H1 (cell line): ENCODE data around the gene ZNF419. TPM values are rescaled to one million over a fixed set of nuclear protein-coding genes. Genes with fewer than 3 reads are reported as not detected.

Experiments used
- CEBPB ChIP-seq: IDR thresholded peaks from 2 replicates; pipeline ENCODE4 v1.6.1; 2012; ENCODE audit warnings: low read depth, low read length
- JUND ChIP-seq: IDR thresholded peaks from 2 replicates; pipeline ENCODE4 v1.6.1; 2011; ENCODE audit warnings: mild to moderate bottlenecking, improper control_type of control experiment, low read length
- RNF2 ChIP-seq: fragments of 200-900, 300-1000 bp; sonication (generic); IDR thresholded peaks from 2 replicates; pipeline ENCODE4 v1.7.1; 2016; ENCODE audit warnings: borderline replicate concordance, low read depth, mild to moderate bottlenecking, antibody characterized with exemption, low read length; ENCODE audit not compliant: poor library complexity, severe bottlenecking; ENCODE audit errors: missing control alignments
- SRF ChIP-seq: IDR thresholded peaks from 2 replicates; pipeline ENCODE4 v1.6.1; 2011; ENCODE audit warnings: mild to moderate bottlenecking, low read depth, low read length, moderate library complexity
- TBP ChIP-seq: IDR thresholded peaks from 2 replicates; pipeline ENCODE4 v1.6.1; 2011; ENCODE audit warnings: low read depth, low read length, improper control_type of control experiment
- polyA plus RNA-seq, 7 experiments: library from polyadenylated mRNA; depleted of rRNA in 3 of 7; stranded (reverse) in 5 of 7; unstranded in 2 of 7; fragments of >200 nt in 5 of 7; fragments of 200-250 nt in 2 of 7; gene quantifications; 1 replicate in 5 of 7; 2 replicates in 1 of 7; 4 replicates in 1 of 7; pipeline versions ENCODE4 v1.2.1 to v1.2.3, GENCODE V29; 2011 to 2013; ENCODE audit warnings: missing spikeins in 2 of 7, mixed read lengths in 2 of 7
- total RNA-seq: library from RNA; stranded (reverse); fragmentation: NEBNext Ultra II Directional; extraction: Animal tissue kit (Norgen Biotek cat#: 25700); gene quantifications from 2 replicates; pipeline ENCODE4 v1.2.1, GENCODE V29; 2021
- TF ChIP-seq, protein P1 (sequence below): fragments of 300-600 bp; sonication (generic); IDR thresholded peaks from 2 replicates; pipeline ENCODE4 v1.7.1; 2012; ENCODE audit warnings: low read length, moderate library complexity, mild to moderate bottlenecking, inconsistent platforms; ENCODE audit not compliant: insufficient replicate concordance
- TF ChIP-seq, protein P2 (sequence below), 3 experiments: IDR thresholded peaks; 1 replicate in 2 of 3; 2 replicates in 1 of 3; pipeline versions ENCODE4 v1.5.1 to v1.6.1; 2011; ENCODE audit warnings: low read length in 3 of 3, mild to moderate bottlenecking in 3 of 3, inconsistent platforms in 2 of 3, low read depth in 1 of 3, moderate library complexity in 1 of 3; ENCODE audit not compliant: insufficient read depth in 1 of 3; ENCODE audit errors: control extremely low read depth in 1 of 3
- TF ChIP-seq, protein P3 (sequence below): IDR thresholded peaks from 2 replicates; pipeline ENCODE4 v1.6.1; 2012; ENCODE audit warnings: inconsistent platforms

The ZNF419 gene
- total and polyA plus RNA-seq, 2 of the 8 experiments (the other 6 are each of a cell fraction or from before 2014, with no cell fraction given): 5.8 to 11.9 TPM

DNA sequence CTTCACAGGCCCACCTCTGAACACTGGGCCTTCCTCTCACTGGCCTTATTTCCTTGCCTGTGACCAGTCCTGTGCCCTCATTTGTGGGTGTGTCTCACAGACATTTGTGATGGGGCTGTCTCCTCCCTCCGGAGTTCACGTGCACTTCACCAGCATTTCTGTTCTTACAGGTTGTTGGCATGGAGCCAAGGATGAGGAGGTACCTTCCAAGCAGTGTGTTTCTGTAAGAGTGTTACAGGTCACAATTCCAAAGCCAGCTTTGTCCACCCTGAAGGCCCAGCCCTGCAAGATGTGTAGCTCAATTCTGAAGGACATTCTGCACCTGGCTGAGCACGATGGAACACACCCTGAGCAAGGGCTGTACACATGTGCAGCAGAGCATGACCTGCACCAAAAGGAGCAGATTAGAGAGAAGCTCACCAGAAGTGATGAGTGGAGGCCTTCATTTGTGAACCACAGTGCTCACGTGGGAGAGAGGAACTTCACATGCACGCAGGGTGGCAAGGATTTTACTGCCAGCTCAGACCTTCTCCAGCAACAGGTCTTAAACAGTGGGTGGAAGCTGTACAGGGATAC, 44.3 kb upstream of the ZNF419 start (continued):
- TF ChIP-seq, protein P1, sequence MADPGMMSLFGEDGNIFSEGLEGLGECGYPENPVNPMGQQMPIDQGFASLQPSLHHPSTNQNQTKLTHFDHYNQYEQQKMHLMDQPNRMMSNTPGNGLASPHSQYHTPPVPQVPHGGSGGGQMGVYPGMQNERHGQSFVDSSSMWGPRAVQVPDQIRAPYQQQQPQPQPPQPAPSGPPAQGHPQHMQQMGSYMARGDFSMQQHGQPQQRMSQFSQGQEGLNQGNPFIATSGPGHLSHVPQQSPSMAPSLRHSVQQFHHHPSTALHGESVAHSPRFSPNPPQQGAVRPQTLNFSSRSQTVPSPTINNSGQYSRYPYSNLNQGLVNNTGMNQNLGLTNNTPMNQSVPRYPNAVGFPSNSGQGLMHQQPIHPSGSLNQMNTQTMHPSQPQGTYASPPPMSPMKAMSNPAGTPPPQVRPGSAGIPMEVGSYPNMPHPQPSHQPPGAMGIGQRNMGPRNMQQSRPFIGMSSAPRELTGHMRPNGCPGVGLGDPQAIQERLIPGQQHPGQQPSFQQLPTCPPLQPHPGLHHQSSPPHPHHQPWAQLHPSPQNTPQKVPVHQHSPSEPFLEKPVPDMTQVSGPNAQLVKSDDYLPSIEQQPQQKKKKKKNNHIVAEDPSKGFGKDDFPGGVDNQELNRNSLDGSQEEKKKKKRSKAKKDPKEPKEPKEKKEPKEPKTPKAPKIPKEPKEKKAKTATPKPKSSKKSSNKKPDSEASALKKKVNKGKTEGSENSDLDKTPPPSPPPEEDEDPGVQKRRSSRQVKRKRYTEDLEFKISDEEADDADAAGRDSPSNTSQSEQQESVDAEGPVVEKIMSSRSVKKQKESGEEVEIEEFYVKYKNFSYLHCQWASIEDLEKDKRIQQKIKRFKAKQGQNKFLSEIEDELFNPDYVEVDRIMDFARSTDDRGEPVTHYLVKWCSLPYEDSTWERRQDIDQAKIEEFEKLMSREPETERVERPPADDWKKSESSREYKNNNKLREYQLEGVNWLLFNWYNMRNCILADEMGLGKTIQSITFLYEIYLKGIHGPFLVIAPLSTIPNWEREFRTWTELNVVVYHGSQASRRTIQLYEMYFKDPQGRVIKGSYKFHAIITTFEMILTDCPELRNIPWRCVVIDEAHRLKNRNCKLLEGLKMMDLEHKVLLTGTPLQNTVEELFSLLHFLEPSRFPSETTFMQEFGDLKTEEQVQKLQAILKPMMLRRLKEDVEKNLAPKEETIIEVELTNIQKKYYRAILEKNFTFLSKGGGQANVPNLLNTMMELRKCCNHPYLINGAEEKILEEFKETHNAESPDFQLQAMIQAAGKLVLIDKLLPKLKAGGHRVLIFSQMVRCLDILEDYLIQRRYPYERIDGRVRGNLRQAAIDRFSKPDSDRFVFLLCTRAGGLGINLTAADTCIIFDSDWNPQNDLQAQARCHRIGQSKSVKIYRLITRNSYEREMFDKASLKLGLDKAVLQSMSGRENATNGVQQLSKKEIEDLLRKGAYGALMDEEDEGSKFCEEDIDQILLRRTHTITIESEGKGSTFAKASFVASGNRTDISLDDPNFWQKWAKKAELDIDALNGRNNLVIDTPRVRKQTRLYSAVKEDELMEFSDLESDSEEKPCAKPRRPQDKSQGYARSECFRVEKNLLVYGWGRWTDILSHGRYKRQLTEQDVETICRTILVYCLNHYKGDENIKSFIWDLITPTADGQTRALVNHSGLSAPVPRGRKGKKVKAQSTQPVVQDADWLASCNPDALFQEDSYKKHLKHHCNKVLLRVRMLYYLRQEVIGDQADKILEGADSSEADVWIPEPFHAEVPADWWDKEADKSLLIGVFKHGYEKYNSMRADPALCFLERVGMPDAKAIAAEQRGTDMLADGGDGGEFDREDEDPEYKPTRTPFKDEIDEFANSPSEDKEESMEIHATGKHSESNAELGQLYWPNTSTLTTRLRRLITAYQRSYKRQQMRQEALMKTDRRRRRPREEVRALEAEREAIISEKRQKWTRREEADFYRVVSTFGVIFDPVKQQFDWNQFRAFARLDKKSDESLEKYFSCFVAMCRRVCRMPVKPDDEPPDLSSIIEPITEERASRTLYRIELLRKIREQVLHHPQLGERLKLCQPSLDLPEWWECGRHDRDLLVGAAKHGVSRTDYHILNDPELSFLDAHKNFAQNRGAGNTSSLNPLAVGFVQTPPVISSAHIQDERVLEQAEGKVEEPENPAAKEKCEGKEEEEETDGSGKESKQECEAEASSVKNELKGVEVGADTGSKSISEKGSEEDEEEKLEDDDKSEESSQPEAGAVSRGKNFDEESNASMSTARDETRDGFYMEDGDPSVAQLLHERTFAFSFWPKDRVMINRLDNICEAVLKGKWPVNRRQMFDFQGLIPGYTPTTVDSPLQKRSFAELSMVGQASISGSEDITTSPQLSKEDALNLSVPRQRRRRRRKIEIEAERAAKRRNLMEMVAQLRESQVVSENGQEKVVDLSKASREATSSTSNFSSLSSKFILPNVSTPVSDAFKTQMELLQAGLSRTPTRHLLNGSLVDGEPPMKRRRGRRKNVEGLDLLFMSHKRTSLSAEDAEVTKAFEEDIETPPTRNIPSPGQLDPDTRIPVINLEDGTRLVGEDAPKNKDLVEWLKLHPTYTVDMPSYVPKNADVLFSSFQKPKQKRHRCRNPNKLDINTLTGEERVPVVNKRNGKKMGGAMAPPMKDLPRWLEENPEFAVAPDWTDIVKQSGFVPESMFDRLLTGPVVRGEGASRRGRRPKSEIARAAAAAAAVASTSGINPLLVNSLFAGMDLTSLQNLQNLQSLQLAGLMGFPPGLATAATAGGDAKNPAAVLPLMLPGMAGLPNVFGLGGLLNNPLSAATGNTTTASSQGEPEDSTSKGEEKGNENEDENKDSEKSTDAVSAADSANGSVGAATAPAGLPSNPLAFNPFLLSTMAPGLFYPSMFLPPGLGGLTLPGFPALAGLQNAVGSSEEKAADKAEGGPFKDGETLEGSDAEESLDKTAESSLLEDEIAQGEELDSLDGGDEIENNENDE: no peak
- no peak for TF ChIP-seq RNF2
- TF ChIP-seq, protein P2, sequence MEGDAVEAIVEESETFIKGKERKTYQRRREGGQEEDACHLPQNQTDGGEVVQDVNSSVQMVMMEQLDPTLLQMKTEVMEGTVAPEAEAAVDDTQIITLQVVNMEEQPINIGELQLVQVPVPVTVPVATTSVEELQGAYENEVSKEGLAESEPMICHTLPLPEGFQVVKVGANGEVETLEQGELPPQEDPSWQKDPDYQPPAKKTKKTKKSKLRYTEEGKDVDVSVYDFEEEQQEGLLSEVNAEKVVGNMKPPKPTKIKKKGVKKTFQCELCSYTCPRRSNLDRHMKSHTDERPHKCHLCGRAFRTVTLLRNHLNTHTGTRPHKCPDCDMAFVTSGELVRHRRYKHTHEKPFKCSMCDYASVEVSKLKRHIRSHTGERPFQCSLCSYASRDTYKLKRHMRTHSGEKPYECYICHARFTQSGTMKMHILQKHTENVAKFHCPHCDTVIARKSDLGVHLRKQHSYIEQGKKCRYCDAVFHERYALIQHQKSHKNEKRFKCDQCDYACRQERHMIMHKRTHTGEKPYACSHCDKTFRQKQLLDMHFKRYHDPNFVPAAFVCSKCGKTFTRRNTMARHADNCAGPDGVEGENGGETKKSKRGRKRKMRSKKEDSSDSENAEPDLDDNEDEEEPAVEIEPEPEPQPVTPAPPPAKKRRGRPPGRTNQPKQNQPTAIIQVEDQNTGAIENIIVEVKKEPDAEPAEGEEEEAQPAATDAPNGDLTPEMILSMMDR (IDR thresholded peaks at IDR 0.05; ENCODE audit: control extremely low read depth in 1 of 3, insufficient read depth in 1 of 3, low read depth in 1 of 3, low read length in 3 of 3): no peak
- TF ChIP-seq TBP: no peak
- TF ChIP-seq JUND: no peak
- no peak for TF ChIP-seq CEBPB
- no peak for TF ChIP-seq SRF
- TF ChIP-seq, protein P3, sequence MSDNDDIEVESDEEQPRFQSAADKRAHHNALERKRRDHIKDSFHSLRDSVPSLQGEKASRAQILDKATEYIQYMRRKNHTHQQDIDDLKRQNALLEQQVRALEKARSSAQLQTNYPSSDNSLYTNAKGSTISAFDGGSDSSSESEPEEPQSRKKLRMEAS: no peak
